Left renal pelvis (tissue), 4 donors: Measurements from ENCODE around the gene CDCA3. TPM values are rescaled to one million over a fixed set of nuclear protein-coding genes. Genes with fewer than 3 reads are reported as not detected.

Source experiments
- DNase-seq, 4 donors: peaks; one replicate each; pipeline ENCODE4 v3.0.0-alpha.2; 2013; ENCODE audit warnings: low read depth in 4 of 4, low spot score in 3 of 4
- polyA plus RNA-seq, 4 donors: library from polyadenylated mRNA; unstranded; fragments of 120-200 nt; gene quantifications; one replicate each; pipeline ENCODE4 v1.2.1, GENCODE V29; 2013; ENCODE audit not compliant: insufficient read length in 4 of 4

Gene CDCA3
- polyA plus RNA-seq, 4 donors: 26.1 to 31.9 (median 27.9) TPM

DNA sequence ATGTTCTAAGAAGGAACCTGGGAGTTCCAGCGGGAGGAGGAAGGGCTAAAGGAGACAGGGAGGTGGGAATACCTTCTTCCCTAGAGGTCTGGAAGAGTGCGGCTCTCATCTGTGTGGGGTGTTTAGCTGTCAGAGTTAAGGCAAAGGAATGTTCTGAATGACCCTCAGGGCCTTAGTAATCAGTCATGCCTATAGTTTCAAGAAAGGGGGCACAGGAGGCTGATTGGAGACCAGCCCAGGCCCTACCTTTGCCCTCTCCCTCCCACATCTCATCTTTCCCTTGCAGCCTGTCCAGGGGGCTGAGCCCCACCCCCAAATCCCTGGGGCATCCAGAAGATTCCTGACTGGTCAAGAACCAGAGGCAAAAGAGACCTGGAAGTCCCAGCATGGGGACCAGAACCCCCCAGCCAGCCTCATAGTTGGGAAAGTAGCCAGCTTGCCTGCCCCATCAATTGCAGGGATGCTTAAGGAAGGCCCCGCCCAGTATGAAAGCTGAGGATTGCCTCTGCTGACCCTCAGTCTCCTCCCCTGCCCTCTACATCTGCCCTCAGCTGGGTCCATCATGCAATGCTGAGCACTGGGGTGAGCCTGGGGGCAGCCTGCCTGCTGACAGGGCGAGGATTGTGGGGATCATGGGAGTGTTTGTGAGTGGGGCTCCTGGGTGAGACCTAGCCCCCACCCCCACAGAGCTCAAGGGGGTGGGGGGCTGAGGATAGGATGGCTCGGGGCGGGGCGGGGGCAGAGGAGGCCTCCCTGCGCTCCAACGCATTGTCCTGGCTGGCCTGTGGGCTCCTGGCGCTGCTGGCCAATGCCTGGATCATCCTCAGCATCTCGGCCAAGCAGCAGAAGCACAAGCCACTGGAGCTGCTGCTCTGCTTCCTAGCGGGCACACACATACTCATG lies 27.7 kb downstream of the CDCA3 start:
- DNase-seq: no peak

GRCh38 chr12:6822426-6823135 lies 28.5 kb downstream of the CDCA3 start:
- no peak for DNase-seq

DNA sequence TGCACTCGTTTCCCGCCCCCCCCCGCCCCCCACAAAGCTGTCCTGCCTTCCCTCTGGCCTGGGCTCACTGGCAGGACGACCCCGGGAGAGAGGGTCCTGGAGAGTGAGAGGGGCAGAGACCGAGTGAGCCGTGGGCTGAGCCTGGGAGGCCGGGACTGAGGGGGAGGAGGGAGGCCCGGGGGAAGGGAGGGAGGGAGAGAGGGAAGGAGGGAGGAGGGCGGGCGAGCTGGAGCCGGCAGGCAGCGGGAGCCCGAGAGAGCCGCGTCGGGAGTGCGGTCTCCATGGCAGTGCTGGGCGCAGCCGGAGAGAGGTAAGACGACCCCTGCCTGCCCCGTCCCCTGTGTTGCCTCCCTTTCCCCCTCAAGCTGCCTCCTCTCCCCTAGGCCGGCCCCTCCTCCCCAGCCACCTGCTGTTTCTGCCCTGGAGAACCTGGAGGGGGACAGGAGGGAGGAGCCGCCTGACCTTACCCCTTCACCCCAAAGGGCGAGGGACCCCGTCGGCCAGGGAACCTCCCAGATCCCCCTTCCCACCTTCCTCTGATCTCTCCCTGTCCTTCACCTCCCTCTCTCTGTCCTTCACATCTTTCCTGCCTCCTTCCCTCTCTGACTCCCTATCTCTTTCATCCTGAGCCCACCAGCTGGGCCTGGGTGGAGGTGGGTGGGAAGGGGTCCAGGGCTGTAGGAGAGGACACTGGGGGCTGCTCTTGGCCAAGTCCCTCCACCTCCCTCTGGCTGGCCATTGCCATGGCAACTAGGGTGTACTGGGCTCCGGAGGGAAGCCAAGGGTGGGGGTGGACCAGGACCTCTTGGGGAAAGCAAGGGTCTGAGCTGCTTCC lies 29.3 kb downstream of the CDCA3 start, which contains the start of gene GPR162:
TSS of gene GPR162 (plus strand) at position 231 of the 835 bp plus-strand sequence. CDS start 2,078 bp downstream, outside the sequence.
- peak in 2 of 4 donors; percentile 75 to 78 for DNase-seq

GRCh38 chr12:6820166-6820565 lies 30.9 kb downstream of the CDCA3 start:
- no peak for DNase-seq

- DNase-seq: no peak
These were observed 31.7 kb downstream of the CDCA3 start for GRCh38 chr12:6819106-6820030.

DNA sequence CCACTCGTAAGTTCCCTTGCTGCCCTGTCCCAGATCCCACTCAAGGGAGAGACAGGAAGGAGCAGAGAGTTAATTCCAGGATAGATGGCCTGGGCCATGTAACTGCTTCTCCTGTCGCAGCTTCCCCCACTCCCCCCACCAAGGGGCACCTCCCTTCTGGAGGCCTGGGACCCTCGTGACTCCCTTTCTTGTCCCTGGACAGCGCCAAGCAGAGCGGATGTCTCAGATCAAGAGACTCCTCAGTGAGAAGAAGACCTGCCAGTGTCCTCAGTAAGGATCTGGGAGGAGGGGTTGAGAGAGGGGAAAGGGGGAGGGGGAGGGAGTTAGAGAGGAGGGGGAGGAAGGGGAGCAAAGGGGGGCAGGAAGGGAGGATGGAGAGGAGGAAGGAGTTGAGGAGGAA lies 32.4 kb downstream of the CDCA3 start:
- DNase-seq: no peak

- DNase-seq: no peak
These were observed 32.9 kb downstream of the CDCA3 start for GRCh38 chr12:6818222-6818621.

DNA sequence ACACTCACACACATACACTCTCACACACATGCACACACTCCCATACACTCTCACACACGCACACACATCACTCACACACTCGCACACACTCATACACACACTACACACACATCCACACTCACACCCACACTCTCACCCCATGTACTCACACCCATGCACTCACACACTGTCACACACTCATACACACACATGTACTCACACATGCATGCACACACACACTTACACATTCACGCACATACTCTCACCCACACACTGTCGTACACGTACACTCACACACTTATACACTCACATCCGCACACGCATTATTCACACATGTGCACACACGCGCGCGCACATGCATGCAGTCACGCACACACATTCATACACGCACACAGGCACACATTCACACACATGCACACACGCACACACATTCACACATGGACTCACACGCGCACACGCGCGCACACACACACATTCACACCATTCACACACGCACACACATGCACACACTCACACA lies 33.4 kb downstream of the CDCA3 start:
- no peak for DNase-seq

- no peak for DNase-seq
These were observed 34.0 kb downstream of the CDCA3 start for GRCh38 chr12:6817098-6817497.

DNA sequence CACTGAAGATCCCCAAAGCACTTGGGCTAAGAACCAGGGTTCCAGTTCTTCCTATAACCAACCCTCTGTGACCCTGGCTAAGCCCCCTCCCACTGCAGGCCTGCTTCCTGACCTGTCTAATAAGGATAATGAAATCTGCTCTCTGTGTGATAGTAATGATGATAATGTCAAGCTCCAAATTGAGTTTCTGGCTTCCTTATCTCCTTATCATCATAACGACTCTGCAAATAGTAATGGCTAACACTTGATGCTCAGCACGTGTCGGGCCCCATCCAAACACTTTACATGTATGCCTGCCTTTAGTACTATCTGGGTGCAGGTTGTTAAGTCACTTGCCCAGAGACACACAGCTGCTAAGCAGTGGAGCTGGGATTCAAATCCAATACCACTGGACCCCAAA lies 34.5 kb downstream of the CDCA3 start:
- DNase-seq: no peak

DNA sequence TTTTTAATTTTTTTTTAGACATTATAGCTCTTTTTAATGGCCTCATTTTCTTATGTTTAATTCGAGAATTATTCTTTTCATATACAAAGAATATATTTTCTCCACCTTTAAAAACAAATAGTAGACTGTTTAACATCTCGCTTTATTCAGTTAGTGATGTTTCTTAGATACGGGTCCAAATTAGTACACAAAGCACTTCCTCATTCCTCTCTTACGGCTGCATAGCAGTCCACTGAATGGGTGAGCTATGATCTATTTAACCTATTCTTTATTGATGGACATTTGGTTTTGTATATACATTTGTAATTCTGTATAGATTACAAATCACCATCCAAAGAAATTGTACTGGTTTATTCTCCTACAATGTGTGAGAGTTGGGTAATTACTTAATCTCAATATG lies 37.7 kb downstream of the CDCA3 start:
- no peak for DNase-seq

- DNase-seq: no peak
These were observed 40.3 kb downstream of the CDCA3 start for GRCh38 chr12:6810758-6811157.

DNA sequence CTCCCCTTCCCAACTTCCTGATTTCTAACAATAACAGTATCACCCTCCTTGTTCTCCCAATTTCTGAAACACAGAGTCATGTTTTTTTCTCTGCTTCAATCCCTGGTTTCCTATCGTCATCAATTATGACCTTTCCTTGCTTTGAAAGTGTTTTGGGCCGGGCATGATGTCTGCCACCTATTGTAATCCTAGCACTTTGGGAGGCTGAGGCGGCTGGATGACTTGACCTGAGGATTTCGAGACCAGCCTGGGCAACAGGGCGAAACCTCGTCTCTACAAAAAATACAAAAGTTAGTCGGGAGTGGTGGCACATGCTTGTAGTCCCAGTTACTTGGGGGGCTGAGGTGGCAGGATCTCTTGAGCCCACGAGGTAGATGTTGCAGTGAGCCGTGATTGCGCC lies 42.0 kb downstream of the CDCA3 start:
- DNase-seq: no peak

DNA sequence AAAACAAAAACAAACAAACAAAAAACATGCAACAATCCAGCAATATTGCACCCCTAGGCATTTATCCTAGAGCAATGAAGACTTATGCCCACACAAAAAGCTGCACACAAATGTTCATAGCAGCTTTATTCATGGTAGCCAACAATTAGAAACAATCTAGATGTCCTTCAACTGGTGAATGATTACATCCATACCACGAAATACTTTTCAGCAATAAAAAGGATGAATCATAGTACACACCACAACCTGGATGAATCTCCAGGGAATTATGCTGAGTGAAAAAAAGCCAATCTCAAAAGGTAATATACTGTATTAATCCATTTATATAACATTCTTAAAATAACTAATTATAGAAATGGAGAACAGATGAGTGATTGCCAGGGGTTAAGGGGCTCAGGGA lies 43.9 kb downstream of the CDCA3 start:
- no peak for DNase-seq

DNA sequence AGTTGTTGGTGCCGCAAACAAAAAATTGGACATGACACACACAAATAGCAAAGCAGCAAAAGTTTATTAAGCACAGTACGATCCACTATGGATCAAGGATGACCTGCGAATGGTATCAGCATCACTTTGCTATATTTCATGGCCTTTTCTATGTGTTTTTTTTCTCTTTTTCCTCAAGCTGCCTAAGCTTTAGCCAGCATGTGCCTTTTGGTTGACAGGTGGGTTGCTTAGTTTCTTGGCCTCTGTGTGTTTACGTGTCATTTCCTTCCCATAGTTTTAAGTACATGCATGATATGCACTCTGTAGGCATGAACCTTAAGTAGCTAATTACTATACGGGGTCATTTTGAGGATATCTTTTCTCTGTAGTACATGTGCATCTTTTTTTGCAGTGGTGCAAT lies 51.9 kb downstream of the CDCA3 start:
- no peak for DNase-seq

Other genes with a start within 250 kb of the CDCA3 start
- gene CHD4, start 243.9 kb downstream of the CDCA3 start, polyA plus RNA-seq: 100 to 1,000 TPM; 176 to 296 (median 281) TPM
- 1 to 10 TPM; 1.1 to 2.2 (median 1.4) TPM for gene LPAR5, start 215.3 kb downstream of the CDCA3 start, polyA plus RNA-seq
- gene ACRBP, start 203.9 kb downstream of the CDCA3 start, polyA plus RNA-seq: 1 to 10 TPM; 3.1 to 6.8 (median 3.9) TPM
- 100 to 1,000 TPM in 3 of 4 donors, 10 to 100 TPM in 1; 96.8 to 126 (median 114) TPM for gene ING4, start 188.2 kb downstream of the CDCA3 start, polyA plus RNA-seq
- 10 to 100 TPM; 75.0 to 94.3 (median 87.7) TPM for gene ZNF384, start 161.9 kb downstream of the CDCA3 start, polyA plus RNA-seq
- 10 to 100 TPM; 10.4 to 16.3 (median 14.3) TPM for gene PIANP, start 150.5 kb downstream of the CDCA3 start, polyA plus RNA-seq
- 10 to 100 TPM; 57.7 to 68.9 (median 66.8) TPM for gene COPS7A, start 127.2 kb downstream of the CDCA3 start, polyA plus RNA-seq
- gene MLF2, start 98.1 kb downstream of the CDCA3 start, polyA plus RNA-seq: 100 to 1,000 TPM; 156 to 226 (median 194) TPM
- 100 to 1,000 TPM; 503 to 684 (median 585) TPM for gene PTMS, start 84.9 kb downstream of the CDCA3 start, polyA plus RNA-seq
- gene LAG3, start 78.8 kb downstream of the CDCA3 start, polyA plus RNA-seq: 1 to 10 TPM in 2 of 4 donors, under 1 TPM in 2; 0.89 to 6.2 (median 2.1) TPM
- gene CD4, start 61.8 kb downstream of the CDCA3 start, polyA plus RNA-seq: 10 to 100 TPM; 18.7 to 31.0 (median 26.5) TPM
- gene GPR162, start 29.5 kb downstream of the CDCA3 start, polyA plus RNA-seq: 10 to 100 TPM; 26.1 to 31.5 (median 29.5) TPM
- gene P3H3, start 22.9 kb downstream of the CDCA3 start, polyA plus RNA-seq: 10 to 100 TPM; 27.5 to 80.9 (median 33.6) TPM
- 10 to 100 TPM in 1 of 4 donors, 1 to 10 TPM in 3; 4.4 to 14.0 (median 6.8) TPM for gene GNB3, start 10.4 kb downstream of the CDCA3 start, polyA plus RNA-seq
- 10 to 100 TPM; 47.3 to 64.0 (median 61.0) TPM for gene USP5, start 864 bp upstream of the CDCA3 start, polyA plus RNA-seq
- gene TPI1, start 16.2 kb upstream of the CDCA3 start, polyA plus RNA-seq: 100 to 1,000 TPM; 328 to 571 (median 548) TPM
- gene SPSB2, start 22.0 kb upstream of the CDCA3 start, polyA plus RNA-seq: 10 to 100 TPM in 1 of 4 donors, 1 to 10 TPM in 3; 5.4 to 19.8 (median 7.3) TPM
- gene LRRC23, start 53.5 kb upstream of the CDCA3 start, polyA plus RNA-seq: 10 to 100 TPM in 3 of 4 donors, 1 to 10 TPM in 1; 8.6 to 19.2 (median 16.7) TPM
- gene ENO2, start 63.3 kb upstream of the CDCA3 start, polyA plus RNA-seq: 10 to 100 TPM; 10.5 to 16.4 (median 14.2) TPM
- 100 to 1,000 TPM in 3 of 4 donors, 10 to 100 TPM in 1; 97.0 to 158 (median 125) TPM for gene ATN1, start 76.7 kb upstream of the CDCA3 start, polyA plus RNA-seq
- not detected for gene RNU7-1, start 92.5 kb upstream of the CDCA3 start, polyA plus RNA-seq
- 100 to 1,000 TPM; 130 to 222 (median 167) TPM for gene C12orf57, start 92.7 kb upstream of the CDCA3 start, polyA plus RNA-seq
- 10 to 100 TPM; 10.3 to 26.7 (median 18.8) TPM for gene PTPN6, start 100.1 kb upstream of the CDCA3 start, polyA plus RNA-seq
- 100 to 1,000 TPM; 213 to 266 (median 248) TPM for gene PHB2, start 119.4 kb upstream of the CDCA3 start, polyA plus RNA-seq
- gene EMG1, start 119.6 kb upstream of the CDCA3 start, polyA plus RNA-seq: 10 to 100 TPM; 40.3 to 49.6 (median 44.2) TPM
- gene LPCAT3, start 167.2 kb upstream of the CDCA3 start, polyA plus RNA-seq: 10 to 100 TPM; 33.8 to 67.5 (median 57.9) TPM
- gene C1S, start 209.4 kb upstream of the CDCA3 start, polyA plus RNA-seq: 100 to 1,000 TPM in 1 of 4 donors, 10 to 100 TPM in 3; 50.5 to 257 (median 62.0) TPM
- gene C1R, start 241.2 kb upstream of the CDCA3 start, polyA plus RNA-seq: 100 to 1,000 TPM in 1 of 4 donors, 10 to 100 TPM in 3; 33.9 to 275 (median 59.1) TPM